ENCODE data around the gene TMEM175.

The TMEM175 gene

DNA sequence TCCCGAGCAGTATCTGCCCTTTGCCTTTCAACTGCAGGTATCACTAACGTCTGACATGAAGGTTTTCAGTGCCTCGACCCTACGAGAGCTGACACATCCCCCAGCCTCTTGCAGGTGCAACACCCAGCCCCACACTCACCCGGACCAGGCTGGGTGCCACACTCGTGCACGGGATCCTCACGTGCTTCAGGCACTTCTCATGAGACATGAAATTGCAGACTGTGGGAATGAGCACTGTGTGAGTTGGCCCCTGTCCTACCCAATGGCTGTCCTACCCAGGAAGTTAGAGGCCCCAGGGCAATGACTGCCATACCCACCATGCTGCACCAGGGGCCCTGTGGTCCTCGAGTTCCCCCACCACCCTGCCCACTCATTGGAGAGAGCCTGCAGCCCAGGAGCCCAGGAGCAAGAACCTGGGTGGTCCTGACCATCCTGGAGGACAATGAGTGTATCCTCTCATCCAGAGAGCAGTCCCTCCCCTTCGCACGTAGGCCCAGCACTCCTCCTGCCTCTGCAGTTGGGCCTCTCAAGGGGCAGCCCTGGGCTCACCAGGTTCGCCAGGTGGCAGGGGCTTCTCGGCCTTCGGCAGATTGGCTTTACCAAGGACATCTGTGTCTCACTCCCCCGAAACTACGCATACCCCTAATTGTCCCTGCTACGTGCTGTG, 38.7 kb downstream of the TMEM175 start (continued):
- TF ChIP-seq, protein P1, sequence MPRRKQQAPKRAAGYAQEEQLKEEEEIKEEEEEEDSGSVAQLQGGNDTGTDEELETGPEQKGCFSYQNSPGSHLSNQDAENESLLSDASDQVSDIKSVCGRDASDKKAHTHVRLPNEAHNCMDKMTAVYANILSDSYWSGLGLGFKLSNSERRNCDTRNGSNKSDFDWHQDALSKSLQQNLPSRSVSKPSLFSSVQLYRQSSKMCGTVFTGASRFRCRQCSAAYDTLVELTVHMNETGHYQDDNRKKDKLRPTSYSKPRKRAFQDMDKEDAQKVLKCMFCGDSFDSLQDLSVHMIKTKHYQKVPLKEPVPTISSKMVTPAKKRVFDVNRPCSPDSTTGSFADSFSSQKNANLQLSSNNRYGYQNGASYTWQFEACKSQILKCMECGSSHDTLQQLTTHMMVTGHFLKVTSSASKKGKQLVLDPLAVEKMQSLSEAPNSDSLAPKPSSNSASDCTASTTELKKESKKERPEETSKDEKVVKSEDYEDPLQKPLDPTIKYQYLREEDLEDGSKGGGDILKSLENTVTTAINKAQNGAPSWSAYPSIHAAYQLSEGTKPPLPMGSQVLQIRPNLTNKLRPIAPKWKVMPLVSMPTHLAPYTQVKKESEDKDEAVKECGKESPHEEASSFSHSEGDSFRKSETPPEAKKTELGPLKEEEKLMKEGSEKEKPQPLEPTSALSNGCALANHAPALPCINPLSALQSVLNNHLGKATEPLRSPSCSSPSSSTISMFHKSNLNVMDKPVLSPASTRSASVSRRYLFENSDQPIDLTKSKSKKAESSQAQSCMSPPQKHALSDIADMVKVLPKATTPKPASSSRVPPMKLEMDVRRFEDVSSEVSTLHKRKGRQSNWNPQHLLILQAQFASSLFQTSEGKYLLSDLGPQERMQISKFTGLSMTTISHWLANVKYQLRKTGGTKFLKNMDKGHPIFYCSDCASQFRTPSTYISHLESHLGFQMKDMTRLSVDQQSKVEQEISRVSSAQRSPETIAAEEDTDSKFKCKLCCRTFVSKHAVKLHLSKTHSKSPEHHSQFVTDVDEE (CRISPR knock-in tag; IDR thresholded peaks at IDR 0.05), result no peak
- TF ChIP-seq ZFP3 (CRISPR knock-in tag; IDR thresholded peaks at IDR 0.05) (no peak), PPARA (CRISPR knock-in tag; IDR thresholded peaks at IDR 0.05; ENCODE audit: borderline replicate concordance) (no peak)

DNA sequence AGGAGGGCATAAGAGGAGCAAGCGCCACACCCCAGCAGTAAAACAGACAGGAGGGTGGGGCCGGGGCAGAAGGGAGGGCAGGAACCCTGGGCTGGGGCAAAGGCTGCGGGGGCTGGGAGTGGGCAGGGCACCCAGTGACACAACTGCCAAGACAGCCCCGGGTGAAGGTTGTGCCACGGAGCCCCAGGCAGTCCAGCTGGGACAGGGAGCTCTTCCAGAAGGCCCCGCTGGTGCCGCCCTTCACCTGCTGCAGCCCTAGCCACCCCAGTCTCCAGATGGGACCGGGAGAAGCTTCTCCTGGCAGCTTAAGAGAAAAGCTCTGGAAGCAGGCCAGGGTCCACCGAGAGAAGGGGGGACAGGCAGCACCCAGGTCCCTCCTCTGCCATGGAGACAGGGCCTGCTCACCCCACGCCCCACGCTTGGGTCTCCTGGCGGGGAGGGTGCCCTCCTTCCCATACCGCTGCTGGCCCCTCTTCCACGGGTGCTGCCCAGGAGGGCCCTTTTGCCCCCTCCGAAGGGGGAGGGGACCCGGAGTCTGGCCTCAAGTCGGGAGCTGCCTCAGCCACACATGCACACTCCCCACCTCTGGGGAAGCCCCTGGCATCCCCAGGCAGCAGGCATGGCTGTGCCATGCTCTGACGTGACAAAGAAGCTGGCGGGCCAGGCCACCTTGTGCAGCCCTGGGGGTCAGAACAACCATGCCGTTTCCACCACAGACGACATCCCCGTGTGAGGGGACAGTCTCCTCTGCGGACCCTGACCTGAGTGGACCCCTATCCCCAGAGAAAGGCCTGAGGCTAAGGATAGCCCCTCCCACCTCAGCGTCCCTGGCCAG, 39.6 kb downstream of the TMEM175 start:
- TF ChIP-seq, protein P2, sequence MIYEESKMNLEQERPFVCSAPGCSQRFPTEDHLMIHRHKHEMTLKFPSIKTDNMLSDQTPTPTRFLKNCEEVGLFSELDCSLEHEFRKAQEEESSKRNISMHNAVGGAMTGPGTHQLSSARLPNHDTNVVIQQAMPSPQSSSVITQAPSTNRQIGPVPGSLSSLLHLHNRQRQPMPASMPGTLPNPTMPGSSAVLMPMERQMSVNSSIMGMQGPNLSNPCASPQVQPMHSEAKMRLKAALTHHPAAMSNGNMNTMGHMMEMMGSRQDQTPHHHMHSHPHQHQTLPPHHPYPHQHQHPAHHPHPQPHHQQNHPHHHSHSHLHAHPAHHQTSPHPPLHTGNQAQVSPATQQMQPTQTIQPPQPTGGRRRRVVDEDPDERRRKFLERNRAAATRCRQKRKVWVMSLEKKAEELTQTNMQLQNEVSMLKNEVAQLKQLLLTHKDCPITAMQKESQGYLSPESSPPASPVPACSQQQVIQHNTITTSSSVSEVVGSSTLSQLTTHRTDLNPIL (CRISPR knock-in tag; IDR thresholded peaks at IDR 0.05; ENCODE audit: low read depth), result no peak
- TF ChIP-seq SNAI2 (CRISPR knock-in tag; IDR thresholded peaks at IDR 0.05) (no peak), ZC3H10 (CRISPR knock-in tag; IDR thresholded peaks at IDR 0.05) (no peak), ARNTL (CRISPR knock-in tag; IDR thresholded peaks at IDR 0.05; ENCODE audit: borderline replicate concordance, low read depth) (no peak), ESRRG (CRISPR knock-in tag; IDR thresholded peaks at IDR 0.05) (no peak)
- no peak for ATAC-seq

DNA sequence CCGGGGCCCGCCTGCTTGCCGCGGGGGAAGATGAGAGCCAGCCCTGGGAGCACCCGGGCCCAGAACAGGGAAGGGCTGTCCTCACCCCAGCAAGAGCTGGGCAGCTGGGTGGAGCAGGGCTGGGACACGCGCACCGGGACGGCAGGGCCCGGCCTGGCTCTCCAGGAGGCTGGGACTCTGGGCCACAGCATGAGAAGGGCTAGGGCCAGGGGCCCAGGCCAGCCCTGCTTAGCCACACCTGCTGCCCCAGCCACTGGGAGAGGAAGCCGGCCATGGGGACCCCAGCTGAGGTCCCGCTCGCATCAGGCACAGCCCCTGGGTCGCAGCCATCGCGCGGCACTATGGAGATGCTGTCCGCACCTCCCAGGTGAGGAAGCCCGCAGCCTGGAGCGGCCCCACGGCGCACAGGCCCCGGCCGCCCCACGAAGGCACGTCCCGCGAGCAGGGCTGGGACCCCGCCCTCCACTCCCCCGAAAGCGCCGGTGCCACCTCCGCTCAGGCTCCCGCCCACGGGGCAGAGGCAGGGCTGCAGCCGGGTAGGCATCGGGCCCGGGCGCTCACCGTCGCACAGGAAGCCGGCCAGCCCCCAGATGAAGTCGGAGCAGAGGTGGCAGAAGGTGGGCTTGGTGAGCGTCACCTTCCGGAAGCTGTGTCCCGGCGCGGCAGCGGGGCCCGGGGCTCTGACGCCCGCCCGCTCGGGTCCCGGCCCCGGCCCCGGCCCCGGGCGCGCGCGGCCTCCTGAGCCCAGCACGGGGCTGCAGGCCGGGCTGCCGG, 40.6 kb downstream of the TMEM175 start:
- TF ChIP-seq ESRRG (CRISPR knock-in tag; IDR thresholded peaks at IDR 0.05) (no peak), ZNF565 (CRISPR knock-in tag; conservative IDR thresholded peaks at IDR 0.05; ENCODE audit: low read depth) (no peak), SNAI2 (CRISPR knock-in tag; IDR thresholded peaks at IDR 0.05) (no peak), GLIS3 (CRISPR knock-in tag; IDR thresholded peaks at IDR 0.05) (no peak), BACH2 (CRISPR knock-in tag; IDR thresholded peaks at IDR 0.05; ENCODE audit: borderline replicate concordance) (no peak), ZNF70 (CRISPR knock-in tag; IDR thresholded peaks at IDR 0.05) (no peak), ZNF8 (CRISPR knock-in tag; IDR thresholded peaks at IDR 0.05) (no peak), PPARA (CRISPR knock-in tag; IDR thresholded peaks at IDR 0.05; ENCODE audit: borderline replicate concordance) (no peak), CSDC2 (CRISPR knock-in tag; IDR thresholded peaks at IDR 0.05) (no peak), OSR1 (CRISPR knock-in tag; IDR thresholded peaks at IDR 0.05) (no peak), TOX (CRISPR knock-in tag; IDR thresholded peaks at IDR 0.05; ENCODE audit: borderline replicate concordance) (no peak)
- peak; percentile 63 for ATAC-seq

DNA sequence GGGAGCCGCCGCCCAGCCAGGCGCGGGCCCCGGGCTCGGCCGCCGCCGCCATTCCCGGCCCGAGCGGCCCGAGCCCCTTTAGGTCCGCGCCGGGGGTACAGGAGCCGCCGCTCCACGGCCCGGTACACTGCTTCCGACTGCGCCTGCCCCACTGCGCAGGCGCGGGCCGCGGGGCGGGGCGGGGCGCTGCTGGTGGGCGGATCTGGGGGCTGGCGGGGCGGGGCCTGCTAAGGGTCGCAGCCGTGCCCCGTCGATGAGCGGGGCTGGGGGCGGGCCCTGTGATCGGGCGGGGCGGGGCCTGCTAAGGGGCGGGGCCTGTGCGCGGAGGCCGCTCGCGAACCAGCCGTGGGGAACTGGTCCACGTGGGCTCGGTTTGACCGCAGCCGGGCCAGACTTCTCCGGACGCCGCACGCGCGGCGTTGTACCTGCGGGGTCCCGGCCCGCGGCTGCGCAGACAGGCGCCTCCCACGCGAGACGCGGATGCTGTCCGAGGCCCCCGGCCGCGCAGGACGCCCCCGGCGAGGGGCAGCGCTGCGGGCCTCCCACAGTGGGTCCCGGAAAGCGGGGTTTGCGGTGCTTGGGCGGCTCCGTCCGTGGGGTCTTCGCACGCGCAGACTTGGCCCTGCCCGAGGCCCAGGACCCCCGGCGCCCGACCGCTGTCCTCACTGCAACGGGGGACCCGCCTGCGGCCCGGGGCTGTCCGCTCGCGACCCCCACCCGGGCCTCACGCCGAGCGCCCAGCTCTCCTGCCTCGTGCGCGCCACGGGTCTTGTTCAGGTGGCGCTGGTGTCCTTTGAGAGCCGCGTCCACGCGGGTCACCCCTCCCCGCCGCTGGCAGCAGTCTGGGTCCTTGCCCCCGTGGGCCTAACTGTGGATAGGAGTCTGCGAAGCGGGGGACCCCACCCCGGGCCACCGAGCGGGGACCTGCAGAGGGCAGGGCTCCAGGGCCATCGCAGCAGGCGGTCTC, 41.5 kb downstream of the TMEM175 start, which contains the start of gene DGKQ:
DGKQ (minus strand) TSS at position 139 of the 967 bp plus-strand sequence; CDS start at position 52, 87 bp downstream.
- ATAC-seq, result peak; percentile 87
- no peak for TF ChIP-seq ZNF70 (CRISPR knock-in tag; IDR thresholded peaks at IDR 0.05)
- TF ChIP-seq BACH2 (CRISPR knock-in tag; IDR thresholded peaks at IDR 0.05; ENCODE audit: borderline replicate concordance), result no peak
- no peak for TF ChIP-seq ESRRG (CRISPR knock-in tag; IDR thresholded peaks at IDR 0.05)
- TF ChIP-seq GLIS3 (CRISPR knock-in tag; IDR thresholded peaks at IDR 0.05), result no peak
- TF ChIP-seq, protein P1 (CRISPR knock-in tag; IDR thresholded peaks at IDR 0.05), result no peak
- no peak for TF ChIP-seq ZNF8 (CRISPR knock-in tag; IDR thresholded peaks at IDR 0.05)
- TF ChIP-seq, protein P3, sequence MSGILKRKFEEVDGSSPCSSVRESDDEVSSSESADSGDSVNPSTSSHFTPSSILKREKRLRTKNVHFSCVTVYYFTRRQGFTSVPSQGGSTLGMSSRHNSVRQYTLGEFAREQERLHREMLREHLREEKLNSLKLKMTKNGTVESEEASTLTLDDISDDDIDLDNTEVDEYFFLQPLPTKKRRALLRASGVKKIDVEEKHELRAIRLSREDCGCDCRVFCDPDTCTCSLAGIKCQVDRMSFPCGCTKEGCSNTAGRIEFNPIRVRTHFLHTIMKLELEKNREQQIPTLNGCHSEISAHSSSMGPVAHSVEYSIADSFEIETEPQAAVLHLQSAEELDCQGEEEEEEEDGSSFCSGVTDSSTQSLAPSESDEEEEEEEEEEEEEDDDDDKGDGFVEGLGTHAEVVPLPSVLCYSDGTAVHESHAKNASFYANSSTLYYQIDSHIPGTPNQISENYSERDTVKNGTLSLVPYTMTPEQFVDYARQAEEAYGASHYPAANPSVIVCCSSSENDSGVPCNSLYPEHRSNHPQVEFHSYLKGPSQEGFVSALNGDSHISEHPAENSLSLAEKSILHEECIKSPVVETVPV (CRISPR knock-in tag; IDR thresholded peaks at IDR 0.05), result no peak
- TF ChIP-seq, protein P4, sequence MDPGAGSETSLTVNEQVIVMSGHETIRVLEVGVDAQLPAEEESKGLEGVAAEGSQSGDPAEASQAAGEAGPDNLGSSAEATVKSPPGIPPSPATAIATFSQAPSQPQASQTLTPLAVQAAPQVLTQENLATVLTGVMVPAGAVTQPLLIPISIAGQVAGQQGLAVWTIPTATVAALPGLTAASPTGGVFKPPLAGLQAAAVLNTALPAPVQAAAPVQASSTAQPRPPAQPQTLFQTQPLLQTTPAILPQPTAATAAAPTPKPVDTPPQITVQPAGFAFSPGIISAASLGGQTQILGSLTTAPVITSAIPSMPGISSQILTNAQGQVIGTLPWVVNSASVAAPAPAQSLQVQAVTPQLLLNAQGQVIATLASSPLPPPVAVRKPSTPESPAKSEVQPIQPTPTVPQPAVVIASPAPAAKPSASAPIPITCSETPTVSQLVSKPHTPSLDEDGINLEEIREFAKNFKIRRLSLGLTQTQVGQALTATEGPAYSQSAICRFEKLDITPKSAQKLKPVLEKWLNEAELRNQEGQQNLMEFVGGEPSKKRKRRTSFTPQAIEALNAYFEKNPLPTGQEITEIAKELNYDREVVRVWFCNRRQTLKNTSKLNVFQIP (CRISPR knock-in tag; IDR thresholded peaks at IDR 0.05; ENCODE audit: borderline replicate concordance, low read depth), result no peak
- TF ChIP-seq PPARA (CRISPR knock-in tag; IDR thresholded peaks at IDR 0.05; ENCODE audit: borderline replicate concordance), result no peak

All from SK-N-SH treated with all-trans-retinoic acid at 6 μM for 48 hours (cell line).